Cardiac atrium fibroblast (primary cell): ENCODE data around the gene SLC22A14. TPM values are rescaled to one million over a fixed set of nuclear protein-coding genes. Genes with fewer than 3 reads are reported as not detected.

Experiments used
- total RNA-seq: library from RNA; depleted of rRNA; stranded (reverse); fragments of >200 nt; gene quantifications from 2 replicates; pipeline ENCODE4 v1.2.3, GENCODE V29; 2015

Gene SLC22A14
- total RNA-seq, result not detected in 2 replicates

GRCh38 chr3:38281895-38282686 lies at the start of gene SLC22A14:
SLC22A14 (plus strand) TSS chr3:38282294; CDS start chr3:38306027, 23,733 bp downstream.

GRCh38 chr3:38265604-38266307 lies 16.3 kb upstream of the SLC22A14 start, which contains the start of gene SLC22A13:
SLC22A13 (plus strand) TSS chr3:38265812; CDS start chr3:38265861, 49 bp downstream.

GRCh38 chr3:38346587-38347410 lies 64.7 kb downstream of the SLC22A14 start, which contains the start of gene XYLB:
XYLB (plus strand) TSS chr3:38346785; CDS start chr3:38346869, 84 bp downstream.

Other genes with a start within 250 kb of the SLC22A14 start
- under 0.01 and 0.49 TPM in 2 replicates for gene DLEC1, start 243.1 kb upstream of the SLC22A14 start, total RNA-seq
- 34.8 and 39.5 TPM in 2 replicates for gene ACAA1, start 145.2 kb upstream of the SLC22A14 start, total RNA-seq
- 23.0 and 29.2 TPM in 2 replicates for gene MYD88, start 143.6 kb upstream of the SLC22A14 start, total RNA-seq
- 30.0 and 40.3 TPM in 2 replicates for gene OXSR1, start 116.8 kb upstream of the SLC22A14 start, total RNA-seq
- gene SLC22A13, start 16.5 kb upstream of the SLC22A14 start, total RNA-seq, result not detected in 2 replicates
- gene XYLB, start 64.5 kb downstream of the SLC22A14 start, total RNA-seq, result 2.6 and 2.7 TPM in 2 replicates
- 0.90 and 1.1 TPM in 2 replicates for gene ACVR2B, start 171.6 kb downstream of the SLC22A14 start, total RNA-seq
- 3.7 and 3.8 TPM in 2 replicates for gene EXOG, start 214.0 kb downstream of the SLC22A14 start, total RNA-seq